Cardiac septum (tissue), 1 donor: ENCODE measurements around the gene GP1BB. TPM values are rescaled to one million over a fixed set of nuclear protein-coding genes. Genes with fewer than 3 reads are reported as not detected.
A peak's percentile ranks its signal among the peaks of the same experiment; 100 is the strongest.

ENCODE experiments used
- DNase-seq: peaks from one replicate; pipeline ENCODE4 v3.0.0-alpha.2; 2020; ENCODE audit warnings: low spot score
- intact Hi-C: fragments of 100-400 bp; cut with DNase I; formaldehyde crosslinking; loops from one replicate; pipeline ENCODE4 v1.14.0; 2022
- total RNA-seq: library from RNA; stranded (reverse); fragmentation: NEBNext Ultra II Directional; extraction: Animal tissue kit (Norgen Biotek cat#: 25700); gene quantifications from one replicate; pipeline ENCODE4 v1.2.1, GENCODE V29; 2021
- donor health status: DM: no; HTN: no; CAD: no.

GP1BB gene
- total RNA-seq, 1 donor from 2014 or later: 5.5 TPM

DNA sequence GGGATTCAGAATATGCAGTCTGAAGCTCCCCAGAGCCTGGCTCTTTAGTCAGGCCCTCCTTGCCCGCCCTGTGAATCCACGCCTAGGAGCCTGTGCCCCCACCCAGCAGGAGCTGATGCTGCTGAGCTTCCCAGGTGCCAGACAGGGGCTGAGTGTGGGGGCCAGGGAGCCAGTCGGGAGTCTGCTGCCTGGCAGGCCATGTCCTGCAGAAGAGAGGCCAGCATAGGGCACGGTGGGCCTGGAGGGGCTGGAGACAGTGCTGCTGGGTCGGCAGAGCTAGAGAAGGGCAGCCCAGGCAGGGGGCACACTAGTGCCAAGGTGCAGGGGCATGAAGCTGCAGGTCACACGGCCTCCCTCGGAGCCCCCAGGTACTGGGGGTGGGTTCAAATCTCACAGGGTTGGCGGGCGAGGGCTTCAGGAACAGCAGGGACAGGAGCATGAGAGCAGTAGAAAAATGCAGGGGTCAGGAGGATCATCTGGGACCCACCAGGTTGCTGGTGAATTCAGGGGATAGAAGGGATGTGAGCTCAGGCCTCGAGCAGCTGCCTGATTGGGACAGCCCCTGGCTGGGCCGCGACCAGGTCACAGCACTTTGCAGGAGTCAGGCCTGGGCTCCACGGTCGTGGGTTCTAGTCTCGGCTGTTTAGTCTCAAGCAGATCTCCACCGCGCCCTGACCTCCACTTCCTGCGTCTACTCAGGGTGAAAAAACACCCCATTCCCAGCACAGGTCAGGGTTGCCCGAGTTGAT lies 13.1 kb upstream of the GP1BB start:
- intact Hi-C loops: loop anchor here (10.0 kb wide), 2 partner anchors 45 to 415 kb away; partner anchors contain the start of gene CLTCL1
- no peak for DNase-seq

DNA sequence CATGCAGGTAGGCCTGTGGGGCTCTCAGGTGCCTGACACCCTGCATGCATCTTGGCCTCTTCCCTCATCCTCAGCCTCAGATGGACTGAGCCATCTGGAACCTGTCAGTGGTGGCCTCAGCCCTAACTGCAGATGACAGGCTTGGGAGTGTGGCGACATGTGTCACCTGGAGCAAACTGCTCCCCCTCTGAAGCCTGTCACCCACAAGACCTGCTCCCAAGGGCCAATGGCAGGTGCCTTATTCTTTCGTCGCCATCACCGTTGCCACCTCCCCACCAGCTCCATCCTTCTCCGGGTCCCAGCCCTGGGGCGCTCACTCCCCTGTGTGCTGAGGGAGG lies 12.6 kb upstream of the GP1BB start:
- DNase-seq: no peak
- intact Hi-C loops: loop anchor here (10.0 kb wide), 2 partner anchors 46 to 416 kb away; partner anchors contain the start of gene CLTCL1

DNA sequence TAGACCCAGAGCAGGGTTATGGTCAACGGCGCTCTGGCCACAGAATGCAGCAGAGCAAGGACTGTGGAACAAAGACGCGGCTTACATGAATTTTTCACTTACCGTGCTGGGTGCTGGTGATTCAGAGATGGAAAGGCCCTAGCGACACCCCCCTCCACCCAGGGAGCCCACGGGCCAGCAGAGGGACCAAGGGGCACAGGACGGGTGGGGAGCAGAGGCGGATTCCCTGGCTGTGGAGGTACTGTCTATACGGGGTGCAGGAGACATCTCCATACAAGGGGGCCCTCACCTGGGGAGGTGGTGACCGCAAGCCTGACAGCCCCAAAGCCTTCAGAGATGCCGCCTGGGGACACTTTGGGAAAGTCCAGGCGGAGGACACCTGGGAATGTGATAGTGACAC lies 10.1 kb upstream of the GP1BB start:
- intact Hi-C loops: loop anchor here (10.0 kb wide), 2 partner anchors 48 to 418 kb away; partner anchors contain the start of gene CLTCL1
- DNase-seq: no peak

DNA sequence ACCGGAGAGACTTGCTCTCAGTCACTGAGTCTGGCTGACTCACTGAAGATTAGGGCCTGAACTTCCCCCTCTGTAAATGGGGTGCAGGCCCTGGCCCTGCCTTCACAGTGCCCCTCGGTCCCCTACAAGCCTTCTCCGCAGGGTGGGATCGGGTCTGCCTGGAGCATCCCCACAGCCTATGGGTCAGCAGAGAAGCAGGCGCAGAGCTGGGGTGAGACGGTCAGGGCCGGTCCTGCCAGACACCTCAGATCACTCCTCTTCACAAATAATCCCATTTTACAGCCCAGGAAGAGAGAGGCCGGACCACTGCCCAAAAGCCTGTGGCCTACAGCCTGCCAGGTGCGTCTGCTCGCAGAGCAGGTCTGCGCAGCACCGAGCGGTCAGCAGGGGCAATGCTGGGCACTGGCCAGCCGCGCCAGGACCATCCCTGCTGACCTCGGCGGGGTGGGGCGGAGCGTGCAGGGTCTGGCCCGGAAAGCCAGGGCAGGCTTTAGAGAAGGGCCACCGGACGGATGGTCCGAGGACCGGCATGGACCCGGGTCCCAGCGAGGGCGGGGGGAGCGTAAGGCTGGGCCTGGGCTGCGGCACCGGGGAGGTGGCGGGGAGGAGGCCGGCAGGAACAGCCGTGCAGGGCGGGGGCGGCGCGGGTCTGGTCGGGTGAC lies 9.6 kb upstream of the GP1BB start:
- intact Hi-C loops: loop anchor here (10.0 kb wide), 2 partner anchors 49 to 419 kb away; partner anchors contain the start of gene CLTCL1
- DNase-seq: no peak

DNA sequence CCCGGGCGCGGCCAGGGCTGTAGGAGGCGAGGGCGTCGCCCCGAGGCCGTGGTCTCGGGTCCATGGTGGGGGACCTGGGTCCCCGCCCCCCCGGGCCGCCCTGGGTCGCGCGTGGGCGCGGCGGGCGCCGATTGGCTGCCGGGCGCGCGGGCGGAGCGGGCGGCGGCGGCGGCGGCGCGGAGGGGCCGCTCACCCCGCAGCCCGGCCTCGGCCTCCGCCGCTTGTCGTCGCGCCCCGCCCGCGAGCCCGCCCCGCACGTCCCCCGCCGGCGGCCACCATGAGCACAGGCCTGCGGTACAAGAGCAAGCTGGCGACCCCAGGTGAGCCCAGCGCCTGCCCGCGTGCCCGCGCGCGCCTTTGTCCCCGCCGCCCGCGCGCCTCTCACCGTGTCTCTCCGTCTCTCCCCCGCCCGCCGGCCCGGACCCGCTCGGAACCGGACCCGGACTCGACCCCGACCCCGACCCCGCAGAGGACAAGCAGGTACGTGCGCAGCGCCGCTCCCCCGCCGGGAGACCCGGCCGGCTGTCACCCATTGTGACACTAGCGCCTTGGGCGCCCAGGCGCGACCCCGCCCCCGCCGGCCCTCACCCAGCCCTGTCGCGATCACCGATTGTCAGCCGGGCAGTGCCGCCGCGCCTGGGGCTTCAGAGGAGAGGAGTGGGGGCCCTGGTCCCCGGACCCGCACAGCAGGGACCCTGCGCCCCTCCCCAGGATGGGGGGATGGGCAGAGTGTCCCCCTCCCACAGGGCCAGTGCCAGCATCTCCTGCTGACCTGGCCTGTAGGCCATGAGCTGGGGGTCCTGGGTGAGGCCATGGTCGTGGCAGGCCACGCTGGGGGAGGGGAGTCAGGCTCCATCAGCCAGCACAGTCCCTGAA lies 8.8 kb upstream of the GP1BB start, which contains the start of gene SEPTIN5:
Gene SEPTIN5 (plus strand): TSS at position 192 of the 876 bp plus-strand sequence. CDS start 86 bp downstream, at position 278.
- no peak for DNase-seq
- intact Hi-C loops: loop anchor here (10.0 kb wide), 2 partner anchors 50 to 420 kb away; partner anchors contain the start of gene CLTCL1

DNA sequence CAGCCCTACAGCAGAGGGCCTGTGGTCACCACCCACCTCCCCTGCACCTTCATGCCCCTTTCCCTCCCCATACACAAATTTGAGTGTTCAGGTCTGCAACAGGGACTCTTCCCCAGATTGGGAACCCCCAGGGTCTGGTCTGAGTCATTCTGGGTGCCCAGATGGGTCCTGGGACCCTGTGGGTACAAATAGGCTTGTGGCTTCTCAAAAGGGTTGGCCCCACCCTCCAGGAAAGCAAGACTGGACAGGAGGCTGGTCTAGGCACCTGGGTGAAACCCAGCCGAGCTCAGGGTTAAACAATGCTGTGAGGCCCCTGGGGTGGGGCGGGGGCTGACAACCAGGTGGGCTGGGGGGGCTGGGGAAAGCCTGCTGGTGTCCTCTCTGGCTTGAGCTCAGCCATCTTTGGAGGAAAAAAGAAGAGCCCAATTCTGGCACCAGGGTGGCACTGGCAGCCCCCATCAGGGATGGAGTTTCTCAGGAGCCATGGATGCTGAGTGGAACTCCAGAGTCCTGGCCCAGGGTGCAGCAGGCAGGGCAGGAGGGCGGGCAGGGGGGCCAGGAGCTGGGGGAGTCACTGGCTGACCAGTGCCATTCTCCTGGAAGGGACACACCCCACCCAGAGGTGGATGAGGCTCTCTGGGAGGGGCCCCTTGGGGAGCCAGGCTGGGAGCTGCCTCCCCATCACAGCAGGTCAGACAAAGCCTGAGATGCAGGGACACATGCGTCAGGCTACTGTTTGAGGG lies 8.0 kb upstream of the GP1BB start:
- DNase-seq: no peak
- intact Hi-C loops: loop anchor here (10.0 kb wide), 2 partner anchors 51 to 421 kb away; partner anchors contain the start of gene CLTCL1

DNA sequence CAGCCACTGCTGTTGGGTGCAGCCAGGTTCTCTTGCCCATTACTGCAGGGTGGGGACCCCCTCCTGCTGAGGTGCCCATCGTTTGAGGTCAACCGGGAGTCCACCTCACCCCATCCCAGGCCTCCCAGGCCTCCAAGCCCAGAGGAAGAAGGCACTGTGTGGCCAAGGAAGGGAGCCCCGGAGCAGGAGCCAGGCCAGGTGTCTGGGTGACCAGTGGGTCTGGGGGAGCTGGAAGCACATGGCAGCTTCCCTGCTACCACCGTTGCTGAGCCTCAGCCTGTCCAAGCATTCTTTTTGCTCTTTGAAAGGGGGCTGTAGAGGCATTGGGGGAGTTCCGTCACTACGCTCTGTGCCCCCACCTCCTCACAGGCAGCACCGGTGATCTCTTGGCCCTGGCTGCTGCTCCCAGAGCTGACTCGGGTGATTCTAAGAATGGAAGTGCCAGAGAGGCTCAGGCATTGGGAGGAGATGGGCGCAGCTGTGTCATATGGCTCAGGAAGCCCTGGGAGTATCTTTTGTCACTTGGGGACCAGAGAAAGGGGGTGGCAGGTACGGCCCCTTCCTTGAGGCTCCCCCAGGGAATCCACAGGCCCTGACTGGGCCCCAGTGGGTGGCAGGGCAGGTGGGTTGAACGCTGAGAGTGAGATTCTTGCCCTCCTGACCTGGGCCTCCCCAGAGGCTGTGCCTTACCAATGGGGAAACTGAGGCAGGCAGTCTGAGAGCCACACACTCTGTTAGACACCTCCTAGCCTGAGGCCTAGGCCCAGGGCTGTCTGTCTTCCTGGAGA lies 7.1 kb upstream of the GP1BB start:
- intact Hi-C loops: loop anchor here (10.0 kb wide), 2 partner anchors 51 to 421 kb away; partner anchors contain the start of gene CLTCL1
- DNase-seq: no peak

DNA sequence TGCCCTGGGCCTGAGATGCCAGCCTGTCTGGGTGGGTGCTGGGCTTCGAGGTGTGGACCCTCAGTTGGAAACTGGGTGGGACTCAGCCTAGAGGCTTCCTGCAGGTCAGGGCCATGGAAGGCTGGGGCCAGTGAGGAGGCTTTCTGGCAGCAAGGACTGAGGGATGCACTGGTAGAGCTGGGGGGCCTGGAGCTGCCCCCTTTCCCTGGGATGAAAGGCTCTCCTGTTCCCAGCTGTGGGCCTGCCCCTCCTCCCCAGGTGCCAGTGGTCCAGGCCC lies 6.6 kb upstream of the GP1BB start:
- intact Hi-C loops: loop anchor here (10.0 kb wide), 2 partner anchors 52 to 422 kb away; partner anchors contain the start of gene CLTCL1
- no peak for DNase-seq

DNA sequence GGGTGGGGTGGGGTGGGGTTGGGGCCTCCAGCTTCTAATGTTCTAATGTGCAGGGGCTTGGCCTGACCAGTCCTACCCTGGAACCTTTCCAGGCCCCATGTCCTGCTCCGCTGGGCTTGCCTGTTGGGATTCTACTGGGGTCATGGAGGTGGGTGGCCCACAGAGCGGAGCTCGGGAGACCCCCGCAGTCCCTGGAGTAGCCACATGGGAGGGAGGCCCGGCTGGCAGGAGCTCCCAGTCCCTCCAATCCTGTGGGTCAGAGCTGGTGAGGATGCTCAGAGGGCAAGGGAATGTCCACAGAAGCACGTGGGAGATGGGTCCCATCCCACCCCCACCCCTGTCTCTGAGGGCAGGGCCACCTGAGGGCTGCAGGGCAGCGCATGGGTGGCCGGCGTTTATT lies 6.2 kb upstream of the GP1BB start:
- no peak for DNase-seq
- intact Hi-C loops: loop anchor here (10.0 kb wide), 2 partner anchors 52 to 422 kb away; partner anchors contain the start of gene CLTCL1

DNA sequence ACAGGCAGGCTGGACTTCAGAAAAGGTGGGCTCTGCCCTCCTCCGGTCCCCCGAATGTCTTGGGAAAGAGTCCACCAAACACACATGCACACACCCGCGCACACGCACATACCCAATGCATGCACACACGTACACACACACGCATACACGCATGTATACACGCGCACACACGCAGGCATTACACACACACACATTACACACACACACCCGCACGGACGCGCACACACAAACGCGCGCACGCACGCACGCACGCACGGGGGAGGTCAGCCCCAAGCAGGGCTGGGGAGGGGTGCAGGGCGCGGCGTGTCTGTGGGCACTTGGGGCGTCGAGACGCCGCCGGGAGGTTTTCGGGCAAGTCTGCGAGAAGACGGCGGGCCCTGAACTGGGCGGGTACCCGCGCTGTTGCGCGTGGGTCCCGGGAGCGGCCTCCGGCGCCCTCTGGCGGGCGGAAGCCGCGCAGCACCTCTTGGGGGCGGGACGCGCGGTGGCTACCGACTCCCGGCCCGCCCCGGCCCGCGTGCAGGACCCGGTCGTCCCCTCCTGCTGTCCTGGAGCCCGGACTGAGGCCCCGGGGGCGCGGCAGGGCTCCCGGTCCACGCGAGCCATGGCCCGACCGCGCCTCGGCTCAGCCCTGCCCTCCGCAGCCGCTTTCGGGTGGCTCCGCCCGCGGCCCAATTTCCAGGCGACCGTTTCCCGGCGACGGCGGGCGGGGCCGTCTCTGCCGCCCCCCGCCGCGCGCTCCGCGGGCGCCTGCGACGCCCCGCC lies 5.5 kb upstream of the GP1BB start:
- peak; percentile 92 for DNase-seq
- intact Hi-C loops: loop anchor here (1.0 to 10.0 kb wide), 3 partner anchors 39 to 423 kb away; partner anchors contain the start of gene CLTCL1

DNA sequence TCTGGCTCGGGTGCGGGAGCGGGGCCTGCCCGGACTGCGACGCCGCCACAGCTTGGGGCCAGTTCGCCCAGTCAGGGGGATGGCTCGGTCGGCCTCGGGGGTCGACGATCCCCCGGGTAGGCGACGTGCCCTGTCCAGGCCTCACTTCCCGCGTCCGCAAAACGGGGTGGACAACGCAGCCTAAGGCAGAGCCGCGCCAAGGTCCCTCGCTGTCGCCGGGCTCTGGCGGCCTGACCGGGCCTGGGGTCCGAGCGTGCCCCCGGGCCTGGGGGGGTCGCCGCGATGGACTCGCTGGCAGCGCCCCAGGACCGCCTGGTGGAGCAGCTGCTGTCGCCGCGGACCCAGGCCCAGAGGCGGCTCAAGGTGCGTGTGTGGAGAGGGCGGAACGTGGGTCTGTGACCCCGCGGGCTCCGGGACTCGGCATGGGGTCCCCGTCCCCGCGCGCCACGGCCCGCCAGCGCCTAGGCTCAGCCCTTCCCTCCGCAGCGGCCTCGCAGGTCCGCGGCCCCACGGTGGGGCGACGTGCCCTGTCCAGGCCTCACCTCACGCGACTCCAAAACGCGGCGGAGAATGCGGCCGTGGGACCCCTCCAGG lies 4.8 kb upstream of the GP1BB start:
- DNase-seq: no peak
- intact Hi-C loops: loop anchor here (1.0 to 10.0 kb wide), 3 partner anchors 39 to 424 kb away; partner anchors contain the start of gene CLTCL1

DNA sequence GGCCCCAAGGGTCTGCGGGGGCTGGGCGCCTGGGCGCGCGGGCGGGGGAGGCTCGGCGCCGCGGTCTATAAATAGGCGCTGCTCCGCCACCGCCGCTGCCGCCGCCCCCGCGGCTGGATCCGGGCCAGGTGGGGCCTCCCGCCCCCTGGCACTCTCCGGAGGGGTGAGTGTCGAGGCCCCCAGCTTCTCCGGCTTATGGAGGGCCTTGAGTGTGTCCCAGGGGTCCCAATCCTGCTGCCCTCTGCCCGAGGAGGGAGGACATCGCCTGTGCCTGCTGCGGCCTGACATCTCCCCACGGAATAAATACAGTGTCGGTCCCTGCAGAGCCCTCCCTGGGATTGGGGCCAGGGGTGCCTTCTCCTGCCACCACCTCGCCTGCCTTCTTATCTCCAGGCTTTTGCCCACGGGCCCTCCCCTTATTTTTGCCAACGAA lies 4.3 kb upstream of the GP1BB start:
- intact Hi-C loops: loop anchor here (10.0 kb wide), 2 partner anchors 54 to 424 kb away; partner anchors contain the start of gene CLTCL1
- DNase-seq: no peak

DNA sequence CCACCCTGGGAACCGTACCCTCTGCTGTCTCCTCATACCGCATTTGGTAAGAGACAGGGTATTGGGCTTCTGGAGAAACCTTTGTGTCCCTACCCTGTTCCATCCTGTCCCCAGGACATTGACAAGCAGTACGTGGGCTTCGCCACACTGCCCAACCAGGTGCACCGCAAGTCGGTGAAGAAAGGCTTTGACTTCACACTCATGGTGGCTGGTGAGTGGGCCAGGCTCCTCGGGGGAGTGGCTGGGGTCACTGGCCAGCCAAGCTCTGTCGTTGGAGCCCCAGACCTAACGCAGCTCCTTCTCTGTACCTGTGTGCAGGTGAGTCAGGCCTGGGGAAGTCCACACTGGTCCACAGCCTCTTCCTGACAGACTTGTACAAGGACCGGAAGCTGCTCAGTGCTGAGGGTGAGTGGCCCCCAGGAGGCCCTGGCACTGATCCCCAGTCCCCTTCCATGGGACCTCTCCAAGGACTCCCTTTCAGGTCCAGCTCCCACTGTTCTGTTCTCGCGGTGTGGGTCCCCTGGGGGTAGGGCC lies 3.8 kb upstream of the GP1BB start:
- no peak for DNase-seq
- intact Hi-C loops: loop anchor here (5.0 to 10.0 kb wide), 3 partner anchors 55 to 425 kb away; partner anchors contain the start of genes CLTCL1, COMT and TXNRD2

DNA sequence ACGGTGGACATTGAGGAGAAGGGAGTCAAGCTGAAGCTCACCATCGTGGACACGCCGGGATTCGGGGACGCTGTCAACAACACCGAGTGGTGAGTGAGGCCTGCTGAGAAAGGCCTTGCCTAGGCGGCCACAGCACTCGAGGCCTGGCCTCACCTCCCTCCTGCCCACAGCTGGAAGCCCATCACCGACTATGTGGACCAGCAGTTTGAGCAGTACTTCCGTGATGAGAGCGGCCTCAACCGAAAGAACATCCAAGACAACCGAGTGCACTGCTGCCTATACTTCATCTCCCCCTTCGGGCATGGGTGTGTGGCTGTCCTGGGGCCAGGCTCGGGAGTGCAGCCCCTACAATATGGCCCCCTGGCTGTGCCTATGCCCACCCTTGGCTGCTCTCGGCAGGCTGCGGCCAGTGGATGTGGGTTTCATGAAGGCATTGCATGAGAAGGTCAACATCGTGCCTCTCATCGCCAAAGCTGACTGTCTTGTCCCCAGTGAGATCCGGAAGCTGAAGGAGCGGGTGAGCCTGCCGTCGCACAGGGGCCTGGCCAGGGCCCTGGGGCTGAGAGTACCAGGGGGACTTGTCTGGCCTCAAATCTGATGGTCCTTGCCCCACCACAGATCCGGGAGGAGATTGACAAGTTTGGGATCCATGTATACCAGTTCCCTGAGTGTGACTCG lies 3.0 kb upstream of the GP1BB start:
- intact Hi-C loops: loop anchor here (5.0 kb wide), 1 partner anchor 222 kb away; the partner anchor contains the start of genes COMT and TXNRD2
- no peak for DNase-seq

DNA sequence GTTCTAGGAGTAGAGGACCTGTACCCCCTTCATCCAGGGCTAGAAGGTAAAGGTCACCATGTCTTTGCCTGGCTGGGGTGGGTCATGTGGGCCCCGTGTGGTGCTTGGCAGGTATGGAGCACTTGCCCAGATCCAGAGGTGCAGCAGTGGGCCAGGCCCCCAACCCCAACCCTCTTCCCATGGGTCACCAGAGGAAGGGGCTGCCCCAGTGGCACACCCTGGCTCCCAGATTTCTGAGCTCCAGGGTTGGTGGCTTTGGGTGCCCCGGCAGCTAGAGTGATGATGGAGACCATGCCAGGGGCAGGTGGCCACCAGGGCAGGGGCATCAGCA lies 2.4 kb upstream of the GP1BB start:
- DNase-seq: no peak
- intact Hi-C loops: loop anchor here (5.0 kb wide), 1 partner anchor 221 kb away; the partner anchor contains the start of genes COMT and TXNRD2
